Right lobe of liver (tissue), 6 donors: Measurements from ENCODE around the gene CAPZB. TPM values are rescaled to one million over a fixed set of nuclear protein-coding genes. Genes with fewer than 3 reads are reported as not detected.

Experiments used
- ATAC-seq, 4 donors: fragments of 200-7000 bp; cut with Tn5 transposase; one replicate each; pipeline ENCODE4 v1.9.1; 2020; ENCODE audit warnings: mild to moderate bottlenecking in 4 of 4, moderate library complexity in 4 of 4
- DNase-seq, 3 donors: peaks; one replicate each; pipeline ENCODE4 v3.0.0-alpha.2; 2020
- H3K27ac ChIP-seq, 3 donors: fragments of 200-600 bp; one replicate each; pipeline ENCODE4 v1.8.0; 2022
- H3K27me3 ChIP-seq, 2 donors: fragments of 200-600 bp; one replicate each; pipeline ENCODE4 v1.8.0; 2022
- H3K36me3 ChIP-seq, 4 donors: fragments of 200-600 bp; sonication (generic) in 1 of 4; one replicate each; pipeline versions ENCODE4 v1.5.1 to v1.8.0; 2017 to 2022; ENCODE audit warnings: control low read depth in 1 of 4
- H3K4me1 ChIP-seq, 4 donors: fragments of 200-600 bp; sonication (generic) in 1 of 4; one replicate each; pipeline versions ENCODE4 v1.5.1 to v1.8.0; 2017 to 2022; ENCODE audit warnings: control low read depth in 1 of 4
- H3K4me3 ChIP-seq, 3 donors: fragments of 200-600 bp; one replicate each; pipeline ENCODE4 v1.8.0; 2022
- H3K9me3 ChIP-seq, 4 donors: fragments of 200-600 bp; sonication (generic) in 1 of 4; one replicate each; pipeline versions ENCODE4 v1.5.1 to v1.8.0; 2017 to 2022; ENCODE audit warnings: control low read depth in 1 of 4
- CTCF ChIP-seq, 4 donors: fragments of 200-600 bp in 3 of 4; fragments of 450-650 bp in 1 of 4; IDR thresholded peaks; one replicate each; pipeline versions ENCODE4 v1.5.1 to v1.8.0; 2016 to 2022; ENCODE audit warnings: antibody characterized with exemption in 4 of 4, mild to moderate bottlenecking in 2 of 4
- POLR2A ChIP-seq: fragments of 450-650 bp; IDR thresholded peaks from one replicate; pipeline ENCODE4 v1.6.1; 2017; ENCODE audit warnings: antibody characterized with exemption, mild to moderate bottlenecking
- WGBS: methylation state at CpG from one replicate; pipeline ENCODE4 v1.1.6; 2018; ENCODE audit warnings: low coverage, low lambda C conversion rate; ENCODE audit not compliant: insufficient coverage; ENCODE audit errors: missing lambda C conversion rate; 5-methylcytosine and 5-hydroxymethylcytosine counted together
- intact Hi-C, 2 donors: fragments of 100-400 bp; cut with DNase I; formaldehyde crosslinking; loops; one replicate each; pipeline versions ENCODE4 v1.11.2 to v1.14.1; 2022
- total RNA-seq, 6 experiments: library from RNA; depleted of rRNA in 2 of 6; stranded (reverse); fragments of >200 nt in 2 of 6; fragmentation: NEBNext Ultra II Directional in 3 of 6; extraction: Animal tissue kit (Norgen Biotek cat#: 25700) in 3 of 6; gene quantifications; one replicate each; pipeline versions ENCODE4 v1.1.0 to v1.2.4, GENCODE V29; 2016 to 2023
- donor health status: DM: no; HTN: yes; CAD: no.
- donor health status: DM: no; HTN: no; CAD: no.
- donor health status: DM: no; HTN: no; CAD: no.
- donor health status: DM: no; HTN: yes; CAD: no.
- donor health status: DM: no; HTN: yes; CAD: no.

CAPZB gene
- total RNA-seq, 6 experiments from 2014 or later, result 53.5 to 117 (median 88.0) TPM

GRCh38 chr1:19344831-19345230 is 140.5 kb downstream of the CAPZB start:
- DNase-seq (no peak), ATAC-seq (peak; percentile 7 to 48 (median 16))
- Histone ChIP-seq H3K4me1 (peaks cover 0 to 9% (median 3%) of the 10 kb centered on the region in 4 donors), H3K4me3 (no peak overlapping the region), H3K9me3 (no peaks in the 10 kb centered on the region), H3K27ac (no peak overlapping the region), H3K27me3 (no peaks in the 10 kb centered on the region), H3K36me3 (peaks cover 0 to 25% (median 5%) of the 10 kb centered on the region in 4 donors)
- intact Hi-C loops, result loop anchor here (10.0 kb wide), 1 partner anchor 310 kb away; no protein-coding TSS in a partner anchor
- WGBS, result no CpG with 5 or more reads among the region's 11 CpGs
- TF ChIP-seq POLR2A, result no peak
- no peak for TF ChIP-seq CTCF (IDR thresholded peaks at IDR 0.05)

- no peaks in the 10 kb centered on the region for H3K27me3 ChIP-seq
- H3K9me3 ChIP-seq, result no peaks in the 10 kb centered on the region
- ATAC-seq, result peak; percentile 89 to 92 (median 90)
- H3K27ac ChIP-seq, result no peak overlapping the region
- DNase-seq, result peak; percentile 70 to 76 (median 72)
- no peak overlapping the region for H3K4me3 ChIP-seq
- 18% methylated on average over 9 of the region's 12 CpGs for WGBS
- H3K4me1 ChIP-seq, result peaks cover 0 to 9% (median 4%) of the 10 kb centered on the region in 4 donors
- TF ChIP-seq POLR2A (no peak), CTCF (IDR thresholded peaks at IDR 0.05) (peak; percentile 95 to 97 (median 96))
- intact Hi-C loops, result loop anchor here (10.0 kb wide), 1 partner anchor 310 kb away; no protein-coding TSS in a partner anchor
- H3K36me3 ChIP-seq, result peaks cover 0 to 22% (median 5%) of the 10 kb centered on the region in 4 donors
Measured at GRCh38 chr1:19344372-19344810, 140.9 kb downstream of the CAPZB start.

GRCh38 chr1:19343617-19344350 is 141.6 kb downstream of the CAPZB start:
- ATAC-seq (no peak), DNase-seq (no peak)
- Histone ChIP-seq H3K4me3 (no peak overlapping the region), H3K27me3 (no peaks in the 10 kb centered on the region), H3K27ac (no peak overlapping the region), H3K36me3 (peaks cover 0 to 22% (median 5%) of the 10 kb centered on the region in 4 donors), H3K9me3 (no peaks in the 10 kb centered on the region), H3K4me1 (peaks cover 0 to 11% (median 5%) of the 10 kb centered on the region in 4 donors)
- intact Hi-C loops, result loop anchor here (10.0 kb wide), 1 partner anchor 311 kb away; no protein-coding TSS in a partner anchor
- TF ChIP-seq CTCF (IDR thresholded peaks at IDR 0.05) (no peak), POLR2A (no peak)
- WGBS, result 60% methylated on average over 1 of the region's 20 CpGs

- Histone ChIP-seq H3K4me1 (peaks cover 0 to 11% (median 5%) of the 10 kb centered on the region in 4 donors), H3K4me3 (no peak overlapping the region), H3K27ac (no peak overlapping the region), H3K36me3 (peaks cover 0 to 22% (median 5%) of the 10 kb centered on the region in 4 donors), H3K27me3 (no peaks in the 10 kb centered on the region), H3K9me3 (no peaks in the 10 kb centered on the region)
- intact Hi-C loops, result loop anchor here (10.0 kb wide), 1 partner anchor 312 kb away; no protein-coding TSS in a partner anchor
- TF ChIP-seq CTCF (IDR thresholded peaks at IDR 0.05) (no peak), POLR2A (no peak)
- no peak for ATAC-seq
- 76% methylated on average over 8 of the region's 33 CpGs for WGBS
- no peak for DNase-seq
Measured at GRCh38 chr1:19342894-19343616, 142.3 kb downstream of the CAPZB start.
